D721Med (cell line): Measurements from ENCODE around the gene NUP160.

Experiments
- DNase-seq: peaks from one replicate; pipeline ENCODE4 v3.0.0; 2011; ENCODE audit warnings: low spot score; ENCODE audit not compliant: insufficient read length
- FAIRE-seq: peaks from 2 replicates; lab custom pipeline; 2011; peaks lifted over from hg19 to GRCh38; lab: Jason Lieb, UNC
- TF ChIP-seq, protein P1 (sequence below): IDR thresholded peaks from 2 replicates; pipeline ENCODE4 v1.5.1; 2012; ENCODE audit warnings: mild to moderate bottlenecking, control low read depth; ENCODE audit not compliant: insufficient read depth; ENCODE audit errors: missing control alignments

NUP160 gene

GRCh38 chr11:47856186-47856585 is 8.0 kb upstream of the NUP160 start:
- no peak for DNase-seq
- TF ChIP-seq, protein P1, sequence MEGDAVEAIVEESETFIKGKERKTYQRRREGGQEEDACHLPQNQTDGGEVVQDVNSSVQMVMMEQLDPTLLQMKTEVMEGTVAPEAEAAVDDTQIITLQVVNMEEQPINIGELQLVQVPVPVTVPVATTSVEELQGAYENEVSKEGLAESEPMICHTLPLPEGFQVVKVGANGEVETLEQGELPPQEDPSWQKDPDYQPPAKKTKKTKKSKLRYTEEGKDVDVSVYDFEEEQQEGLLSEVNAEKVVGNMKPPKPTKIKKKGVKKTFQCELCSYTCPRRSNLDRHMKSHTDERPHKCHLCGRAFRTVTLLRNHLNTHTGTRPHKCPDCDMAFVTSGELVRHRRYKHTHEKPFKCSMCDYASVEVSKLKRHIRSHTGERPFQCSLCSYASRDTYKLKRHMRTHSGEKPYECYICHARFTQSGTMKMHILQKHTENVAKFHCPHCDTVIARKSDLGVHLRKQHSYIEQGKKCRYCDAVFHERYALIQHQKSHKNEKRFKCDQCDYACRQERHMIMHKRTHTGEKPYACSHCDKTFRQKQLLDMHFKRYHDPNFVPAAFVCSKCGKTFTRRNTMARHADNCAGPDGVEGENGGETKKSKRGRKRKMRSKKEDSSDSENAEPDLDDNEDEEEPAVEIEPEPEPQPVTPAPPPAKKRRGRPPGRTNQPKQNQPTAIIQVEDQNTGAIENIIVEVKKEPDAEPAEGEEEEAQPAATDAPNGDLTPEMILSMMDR = no peak
- FAIRE-seq = no peak

DNA sequence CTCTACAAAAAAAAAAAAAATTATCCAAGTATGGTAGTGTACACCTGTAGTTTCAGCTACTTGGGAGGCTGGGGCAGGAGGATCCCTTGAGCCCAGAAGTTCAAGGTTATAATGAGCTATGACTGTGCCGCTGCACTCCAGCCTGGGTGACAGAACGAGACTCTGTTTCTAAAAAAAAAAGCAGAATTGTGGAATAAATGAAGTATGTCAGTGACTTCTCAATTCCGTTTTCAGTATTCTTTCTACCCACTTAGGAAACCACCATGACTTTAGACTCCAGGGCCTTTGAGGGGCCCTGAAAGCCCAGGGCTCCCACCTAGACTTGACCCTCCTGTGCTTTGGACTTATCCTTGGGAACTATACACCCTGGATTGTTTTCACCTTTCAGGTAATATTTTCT is 6.5 kb upstream of the NUP160 start:
- TF ChIP-seq, protein P1 = no peak
- FAIRE-seq = no peak
- DNase-seq = no peak

- FAIRE-seq (no peak), DNase-seq (no peak)
- TF ChIP-seq, protein P1 = no peak
Measured at GRCh38 chr11:47852053-47852452, 3.9 kb upstream of the NUP160 start.

DNA sequence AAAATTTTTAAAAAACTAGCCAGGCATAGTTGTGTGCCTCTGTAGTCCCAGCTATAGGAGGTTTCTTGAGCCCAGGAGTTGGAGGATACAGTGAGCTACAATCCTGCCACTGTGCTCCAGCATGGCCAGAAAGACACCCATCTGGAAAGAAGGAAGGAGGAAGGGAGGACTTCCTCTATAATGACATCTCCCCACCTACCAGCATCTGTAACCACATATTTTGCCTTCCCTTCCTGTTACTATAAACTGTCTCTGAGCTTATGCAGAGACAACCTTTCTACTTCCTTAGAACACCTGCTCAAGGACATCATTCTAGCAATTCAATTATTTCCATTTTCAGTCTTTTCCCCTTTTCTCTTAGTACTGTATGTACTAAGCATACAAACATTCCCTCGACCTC is 2.2 kb upstream of the NUP160 start:
- TF ChIP-seq, protein P1 = no peak
- DNase-seq = no peak
- FAIRE-seq = no peak

DNA sequence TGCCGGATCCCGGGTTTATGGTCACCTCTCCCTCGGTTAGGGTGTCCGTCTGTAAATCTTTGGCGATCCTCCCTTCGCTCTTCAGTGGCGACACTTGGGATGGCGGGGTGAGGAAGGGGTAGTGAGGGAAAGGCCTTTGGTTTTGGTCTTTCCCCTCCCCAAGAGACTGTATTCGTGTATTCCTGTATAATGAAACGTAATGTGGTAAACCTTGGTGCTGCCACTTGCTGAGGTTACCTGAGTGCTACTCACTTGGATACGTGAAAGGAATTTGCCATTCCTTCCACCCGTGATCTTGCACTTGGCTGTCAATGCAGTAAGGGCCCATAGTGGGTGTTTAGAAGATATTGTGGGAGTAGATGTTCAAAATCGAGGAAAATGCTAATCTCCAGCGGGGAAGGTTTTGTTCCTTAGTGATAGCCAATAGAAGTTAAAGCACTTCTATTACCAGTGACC is 578 bp upstream of the NUP160 start:
- TF ChIP-seq, protein P1 = no peak
- no peak for FAIRE-seq
- DNase-seq = no peak

- no peak for DNase-seq
- TF ChIP-seq, protein P1 = no peak
- no peak for FAIRE-seq
Measured at GRCh38 chr11:47847537-47847891, 636 bp downstream of the NUP160 start.

DNA sequence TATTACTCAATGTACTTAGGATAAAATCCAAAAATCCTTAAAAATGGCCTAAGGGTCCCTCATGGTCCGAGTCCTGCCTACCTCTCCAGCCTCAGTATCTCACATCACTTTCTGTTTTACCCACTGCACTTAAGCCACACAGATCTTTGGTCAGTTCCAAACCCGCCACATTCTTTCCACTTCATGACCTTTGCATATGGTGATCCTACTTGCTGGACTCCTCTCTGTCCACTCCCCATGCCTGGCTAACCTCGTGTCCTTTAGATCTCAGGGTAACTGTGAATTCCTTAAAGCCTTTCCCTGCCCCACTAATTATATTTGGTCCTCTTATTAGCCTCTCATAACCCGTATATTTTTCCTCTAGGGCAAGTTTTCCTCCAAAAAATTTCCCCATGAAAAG is 1.2 kb downstream of the NUP160 start:
- TF ChIP-seq, protein P1 = no peak
- DNase-seq = no peak
- no peak for FAIRE-seq
